Measurements from ENCODE around the gene ESPL1. TPM values are rescaled to one million over a fixed set of nuclear protein-coding genes. Genes with fewer than 3 reads are reported as not detected.

The ESPL1 gene
- total and polyA plus RNA-seq, 3 donors from 2014 or later = 16.5 to 30.5 (median 24.5) TPM

- Histone ChIP-seq H3K4me3 (no peak overlapping the region), H3K9me3 (no peaks in the 10 kb centered on the region), H3K27me3 (no peaks in the 10 kb centered on the region), H3K36me3 (ENCODE audit: low read depth, missing control alignments) (no peaks in the 10 kb centered on the region), H3K27ac (no peak overlapping the region), H3K4me1 (peaks cover 27% of the 10 kb centered on the region)
- intact Hi-C loops (cut with DNase I; ENCODE audit: low total_unique reads) = no loop called here
- no peak for DNase-seq
- TF ChIP-seq CTCF (IDR thresholded peaks at IDR 0.05) (no peak), POLR2A (IDR thresholded peaks at IDR 0.05) (no peak)
- 43 to 45% methylated on average over 12 of the region's 12 CpGs for WGBS, 2 donors
These were observed 33.7 kb upstream of the ESPL1 start for GRCh38 chr12:53234271-53234914.

DNA sequence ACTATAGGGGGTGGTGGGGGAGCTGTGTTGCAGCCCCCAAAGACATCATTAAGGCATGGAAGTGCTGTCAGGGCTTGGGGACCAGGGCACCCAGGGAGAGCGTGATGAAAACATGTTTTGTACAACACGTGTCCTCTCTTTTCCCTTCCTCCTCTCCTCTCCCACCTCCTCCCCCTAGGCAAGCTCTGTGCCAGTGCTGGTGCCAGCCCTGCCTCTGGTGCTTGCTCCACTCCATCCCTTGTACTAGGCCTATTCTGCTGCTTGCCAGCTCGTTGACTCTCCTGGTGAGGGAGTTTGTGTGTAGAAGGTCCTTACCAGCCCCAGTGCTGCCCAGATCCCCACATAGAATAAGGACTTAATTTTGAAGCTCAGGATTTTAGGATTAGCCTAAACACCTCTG is 32.9 kb upstream of the ESPL1 start:
- no peaks in the 10 kb centered on the region for H3K36me3 ChIP-seq (ENCODE audit: low read depth, missing control alignments)
- H3K27me3 ChIP-seq = no peaks in the 10 kb centered on the region
- WGBS, 2 donors = 73 to 74% methylated on average over 3 of the region's 3 CpGs
- H3K4me3 ChIP-seq = no peak overlapping the region
- H3K4me1 ChIP-seq = peaks cover 27% of the 10 kb centered on the region
- no peaks in the 10 kb centered on the region for H3K9me3 ChIP-seq
- intact Hi-C loops (cut with DNase I; ENCODE audit: low total_unique reads) = no loop called here
- no peak for DNase-seq
- H3K27ac ChIP-seq = no peak overlapping the region
- no peak for TF ChIP-seq CTCF (IDR thresholded peaks at IDR 0.05)
- TF ChIP-seq POLR2A (IDR thresholded peaks at IDR 0.05) = no peak

DNA sequence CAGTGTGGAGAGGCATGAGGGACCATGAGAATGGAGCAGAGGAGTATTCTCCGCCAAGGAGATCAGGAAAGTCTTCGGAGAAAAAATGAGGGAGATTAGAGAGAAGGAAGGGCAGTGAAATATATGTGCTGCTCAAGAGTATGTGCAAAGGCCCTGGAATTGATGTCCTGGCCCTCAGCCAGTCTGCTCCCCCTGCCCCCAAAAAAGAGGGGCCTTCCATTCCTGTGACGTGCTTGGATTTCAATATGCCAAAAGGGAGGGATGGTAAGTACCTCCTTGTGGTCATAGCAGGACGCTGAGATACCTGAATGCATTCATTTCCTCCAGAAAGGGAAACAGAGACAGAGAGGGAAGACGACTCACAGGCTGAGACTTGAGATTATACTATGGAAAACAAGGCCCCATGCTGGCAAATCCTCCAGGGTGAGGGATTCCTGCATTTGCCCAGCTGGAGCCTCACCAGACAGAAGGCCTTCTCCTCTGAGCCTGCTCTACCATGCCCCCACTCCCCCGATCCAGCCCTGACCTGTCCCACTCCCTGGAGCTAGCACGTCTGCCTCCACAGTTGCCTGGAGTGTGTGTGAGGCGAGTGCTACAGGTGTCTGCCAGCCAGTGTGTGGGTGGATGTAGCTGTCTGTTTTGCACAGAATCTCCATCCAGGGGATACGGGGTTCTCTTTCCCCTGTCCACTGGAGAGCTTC is 32.2 kb upstream of the ESPL1 start:
- Histone ChIP-seq H3K4me1 (peaks cover 23% of the 10 kb centered on the region), H3K4me3 (no peak overlapping the region), H3K27ac (no peak overlapping the region), H3K36me3 (ENCODE audit: low read depth, missing control alignments) (no peaks in the 10 kb centered on the region), H3K9me3 (no peaks in the 10 kb centered on the region), H3K27me3 (no peaks in the 10 kb centered on the region)
- no peak for DNase-seq
- intact Hi-C loops (cut with DNase I; ENCODE audit: low total_unique reads) = no loop called here
- TF ChIP-seq POLR2A (IDR thresholded peaks at IDR 0.05) = no peak
- TF ChIP-seq CTCF (IDR thresholded peaks at IDR 0.05) = no peak
- WGBS, 2 donors = 72 to 74% methylated on average over 9 of the region's 9 CpGs

- intact Hi-C loops (cut with DNase I; ENCODE audit: low total_unique reads) = no loop called here
- no peaks in the 10 kb centered on the region for H3K27me3 ChIP-seq
- 88 to 91% methylated on average over 1 of the region's 1 CpG for WGBS, 2 donors
- DNase-seq = no peak
- TF ChIP-seq POLR2A (IDR thresholded peaks at IDR 0.05) = no peak
- TF ChIP-seq CTCF (IDR thresholded peaks at IDR 0.05) = no peak
- no peak overlapping the region for H3K4me3 ChIP-seq
- H3K4me1 ChIP-seq = peaks cover 16% of the 10 kb centered on the region
- no peak overlapping the region for H3K27ac ChIP-seq
- no peaks in the 10 kb centered on the region for H3K9me3 ChIP-seq
- no peaks in the 10 kb centered on the region for H3K36me3 ChIP-seq (ENCODE audit: low read depth, missing control alignments)
These were observed 31.5 kb upstream of the ESPL1 start for GRCh38 chr12:53236443-53237111.
